Measurements from ENCODE around the gene ACSF3.
"Not testable (repeated sequence)": the region's sequence is repeated elsewhere in the genome, so short reads cannot be mapped to it uniquely, and the experiment has no call there.

Gene ACSF3

GRCh38 chr16:89073346-89074071 lies 20.1 kb upstream of the ACSF3 start:
- no peak for DNase-seq (ENCODE audit: low read depth)

DNA sequence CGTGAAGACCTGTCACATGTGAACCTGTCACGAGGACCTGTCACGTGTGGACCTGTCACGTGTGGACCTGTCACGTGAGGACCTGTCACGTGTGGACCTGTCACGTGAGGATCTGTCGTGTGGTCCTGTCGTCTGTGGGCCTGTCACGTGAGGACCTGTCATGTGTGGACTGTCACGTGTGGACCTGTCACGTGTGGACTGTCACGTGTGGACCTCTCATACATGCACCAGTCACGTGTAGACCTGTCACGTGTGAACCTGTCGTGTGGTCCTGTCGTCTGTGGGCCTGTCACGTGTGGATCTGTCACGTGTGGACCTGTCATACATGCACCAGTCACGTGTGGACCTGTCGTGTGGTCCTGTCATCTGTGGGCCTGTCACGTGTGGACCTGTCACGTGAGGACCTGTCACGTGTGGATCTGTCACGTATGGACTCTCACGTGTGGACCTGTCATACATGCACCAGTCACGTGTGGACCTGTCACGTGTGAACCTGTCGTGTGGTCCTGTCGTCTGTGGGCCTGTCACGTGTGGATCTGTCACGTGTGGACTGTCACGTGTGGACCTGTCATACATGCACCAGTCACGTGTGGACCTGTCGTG lies 19.5 kb upstream of the ACSF3 start:
- DNase-seq (ENCODE audit: low read depth) = not testable (repeated sequence)

- no peak for DNase-seq (ENCODE audit: low read depth)
These were observed 18.6 kb upstream of the ACSF3 start for GRCh38 chr16:89074803-89075688.

- DNase-seq (ENCODE audit: low read depth) = no peak
These were observed 17.5 kb upstream of the ACSF3 start for GRCh38 chr16:89076159-89076558.

DNA sequence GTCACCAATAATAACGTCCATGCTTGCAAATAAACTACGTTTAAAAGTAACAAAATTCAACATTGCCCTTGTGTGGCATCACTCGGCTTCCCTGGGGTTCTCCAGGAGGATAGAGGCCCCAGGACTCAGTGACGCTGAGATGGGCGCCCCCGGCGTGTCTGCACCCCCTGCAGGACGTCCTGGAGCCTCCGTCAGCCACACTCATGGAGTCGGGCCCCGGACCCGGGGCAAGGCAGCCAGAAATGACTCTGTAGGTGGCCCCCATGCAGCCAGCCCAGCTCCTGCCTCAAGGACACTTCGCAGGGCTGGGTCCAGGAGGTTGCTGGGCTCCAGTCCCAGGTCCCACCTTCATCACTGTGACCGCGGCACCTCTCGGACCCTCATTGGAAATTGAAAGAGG lies 16.6 kb upstream of the ACSF3 start:
- no peak for DNase-seq (ENCODE audit: low read depth)

- DNase-seq (ENCODE audit: low read depth) = no peak
These were observed 15.5 kb upstream of the ACSF3 start for GRCh38 chr16:89078172-89078571.

DNA sequence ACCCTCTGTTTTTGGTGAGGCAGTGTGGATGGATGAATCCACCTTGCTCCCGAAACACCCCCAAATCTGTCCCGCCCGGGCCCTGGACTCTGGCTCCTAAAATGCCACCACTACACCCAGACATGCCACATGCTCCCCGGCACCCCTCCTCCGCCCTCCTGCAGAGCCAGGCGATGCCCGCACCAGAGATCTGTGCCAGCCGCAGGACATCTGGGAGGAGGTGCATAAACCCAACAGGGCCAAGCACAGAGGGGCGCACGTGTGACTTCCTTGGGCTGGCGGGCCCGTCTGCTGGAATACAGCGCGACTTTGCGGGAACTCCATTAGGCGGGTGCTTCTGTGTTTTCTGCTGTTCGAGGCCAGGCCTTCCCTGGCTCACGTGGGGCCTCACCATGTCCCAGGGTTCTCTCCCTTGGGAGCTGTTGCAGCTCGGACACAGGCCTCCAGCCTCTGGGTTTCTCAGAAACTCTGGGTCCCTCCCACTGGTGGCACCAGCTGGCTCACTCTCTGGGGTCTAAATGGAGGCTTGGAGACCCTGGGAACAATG lies 14.1 kb upstream of the ACSF3 start:
- DNase-seq (ENCODE audit: low read depth) = no peak

DNA sequence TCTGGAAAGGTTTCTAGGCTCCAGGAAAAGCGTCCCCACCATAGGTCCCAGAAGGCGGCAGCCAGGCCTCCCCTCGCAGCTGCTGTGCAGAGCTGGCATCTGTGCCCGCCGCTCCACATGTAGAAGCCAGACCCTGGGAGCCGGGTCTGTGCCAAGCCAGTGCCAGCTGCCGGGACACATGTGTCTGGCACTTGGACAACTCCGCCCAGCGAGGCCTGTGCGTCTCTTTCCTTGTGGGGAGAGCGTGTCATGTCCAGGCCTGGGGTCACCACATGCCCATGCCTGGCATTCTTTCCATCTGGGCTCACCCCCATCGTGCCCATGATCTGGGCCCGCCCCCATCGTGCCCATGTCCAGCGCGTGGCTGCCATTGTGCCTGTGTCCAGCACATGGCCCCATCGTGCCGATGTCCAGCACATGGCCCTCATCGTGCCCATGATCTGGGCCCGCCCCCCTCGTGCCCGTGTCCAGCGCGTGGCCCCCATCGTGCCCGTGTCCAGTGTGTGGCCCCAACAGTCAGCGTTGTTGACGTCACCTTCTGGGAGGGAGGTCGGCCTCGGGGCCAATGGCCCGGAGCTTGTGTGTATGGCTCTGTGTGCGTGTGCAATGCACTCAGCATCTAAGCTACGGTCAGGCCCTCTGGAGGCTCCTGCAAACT lies 13.3 kb upstream of the ACSF3 start:
- DNase-seq (ENCODE audit: low read depth) = no peak

DNA sequence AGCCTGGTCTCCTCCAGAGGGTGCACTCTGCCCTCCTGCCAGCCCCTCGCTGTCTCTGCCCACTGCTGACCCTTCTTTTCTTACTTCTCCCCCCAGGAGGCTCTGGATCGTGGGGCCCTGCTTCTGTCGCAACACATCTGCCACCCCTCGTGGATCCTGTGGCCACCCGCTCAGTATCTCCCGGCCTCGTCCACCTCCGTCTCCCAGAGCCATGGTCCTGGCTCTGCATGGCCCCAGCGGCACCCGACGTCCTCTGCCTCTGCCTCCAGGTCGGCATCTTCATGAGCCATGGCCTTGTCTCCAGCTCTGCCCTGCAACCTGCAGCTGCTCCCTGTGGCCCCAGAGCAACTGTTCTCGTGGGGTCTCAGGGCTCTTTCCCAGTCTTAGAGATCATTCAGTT lies 12.1 kb upstream of the ACSF3 start:
- DNase-seq (ENCODE audit: low read depth) = no peak

GRCh38 chr16:89084411-89084810 lies 9.2 kb upstream of the ACSF3 start:
- no peak for DNase-seq (ENCODE audit: low read depth)

DNA sequence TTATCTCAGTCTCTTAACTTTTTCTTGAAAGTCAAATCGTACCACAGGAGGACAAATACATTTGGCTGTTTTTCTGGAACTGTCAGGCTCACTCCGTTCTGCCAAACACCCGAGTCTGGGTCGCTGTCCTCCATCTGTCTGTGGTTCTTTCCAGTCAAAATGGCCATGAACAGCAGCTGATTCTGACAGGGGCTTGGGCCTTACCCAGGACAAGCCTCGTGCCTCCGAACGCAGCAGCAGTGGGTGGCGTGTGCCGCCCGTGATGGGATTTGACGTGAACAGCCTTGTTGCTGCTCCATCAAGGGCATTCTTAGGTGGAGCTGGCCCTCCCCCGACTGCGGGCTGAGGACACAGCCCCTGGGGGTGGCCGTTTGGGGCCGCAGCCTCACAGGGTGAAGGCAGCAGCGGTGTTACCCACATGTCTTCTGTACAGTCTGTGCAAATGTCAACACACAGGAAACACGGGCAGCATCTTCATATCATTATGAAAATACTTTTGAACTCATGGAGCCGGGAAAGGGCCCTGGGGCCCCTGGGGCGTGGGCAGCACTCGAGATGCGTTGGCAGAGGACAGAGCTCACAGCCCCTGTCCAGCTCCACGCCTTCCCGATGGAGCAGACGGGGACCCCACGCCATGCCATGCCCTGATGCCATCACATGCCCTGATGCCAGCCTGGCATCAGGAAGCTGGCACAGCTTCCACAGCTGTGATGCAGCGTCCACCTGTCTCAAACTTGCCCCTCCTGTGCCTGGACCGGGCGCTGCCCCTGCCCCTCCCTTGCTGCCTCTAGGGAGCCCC lies 8.6 kb upstream of the ACSF3 start:
- DNase-seq (ENCODE audit: low read depth) = no peak

DNA sequence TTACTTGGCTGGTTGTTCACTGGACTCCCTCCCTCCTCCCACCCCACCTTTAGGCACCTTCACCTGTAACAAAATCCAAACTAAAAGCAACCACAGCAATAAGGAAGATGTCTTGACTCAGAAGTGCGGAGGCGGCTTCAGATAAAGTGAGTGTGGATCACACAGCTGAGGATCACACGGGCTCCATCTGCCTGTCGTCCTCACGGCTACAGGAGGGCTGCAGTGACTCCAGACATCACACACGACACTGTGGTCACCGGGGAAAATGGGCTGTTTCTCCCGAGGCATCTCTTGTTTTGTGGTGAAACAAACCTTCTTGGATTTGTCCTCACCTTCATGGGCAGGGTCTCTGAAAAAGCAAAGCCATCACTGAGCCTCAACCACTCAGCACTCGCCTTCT lies 7.9 kb upstream of the ACSF3 start:
- DNase-seq (ENCODE audit: low read depth) = no peak

GRCh38 chr16:89087922-89088497 lies 5.6 kb upstream of the ACSF3 start:
- DNase-seq (ENCODE audit: low read depth) = no peak

DNA sequence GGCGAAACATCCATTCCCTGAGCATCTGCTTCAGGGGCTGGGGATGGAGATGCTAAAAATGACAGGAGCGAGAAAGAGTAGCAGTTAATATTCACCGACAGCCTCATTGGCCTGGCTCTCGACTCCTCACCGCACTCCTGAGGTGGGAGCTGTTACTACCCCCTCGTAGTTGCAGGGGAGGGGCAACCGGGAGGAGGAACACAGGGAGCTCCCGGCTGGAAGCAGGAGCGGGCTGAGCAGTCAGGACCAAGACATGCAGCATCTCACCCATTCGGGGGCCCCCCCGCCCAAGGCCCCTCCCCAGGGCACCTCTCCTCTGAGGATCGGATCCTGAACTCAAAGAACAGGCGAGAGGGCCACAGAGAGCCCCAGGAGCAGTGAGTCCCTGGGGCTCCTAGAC lies 4.5 kb upstream of the ACSF3 start:
- no peak for DNase-seq (ENCODE audit: low read depth)

DNA sequence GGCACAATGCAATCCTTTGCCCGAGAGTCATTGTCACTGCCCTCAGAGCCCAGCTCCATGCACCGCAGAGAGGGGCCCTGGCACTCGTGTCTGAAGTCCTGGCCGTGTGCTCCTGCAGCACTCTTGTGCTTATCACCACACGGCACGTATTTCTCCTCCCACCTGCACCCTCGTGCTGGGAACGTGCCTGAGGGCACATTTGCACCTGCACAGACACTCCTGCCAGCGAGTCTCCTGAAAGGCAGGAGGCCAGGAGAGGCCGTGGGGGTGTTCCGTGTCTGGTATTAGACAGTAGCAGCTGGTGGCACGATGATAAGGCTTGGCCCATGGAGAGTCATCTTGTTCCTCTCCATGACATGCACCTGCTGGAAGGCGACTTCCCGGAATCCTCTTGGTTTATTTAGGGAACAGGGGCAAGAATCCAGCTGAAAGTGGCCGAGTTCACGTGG lies 3.4 kb upstream of the ACSF3 start:
- DNase-seq (ENCODE audit: low read depth) = no peak

DNA sequence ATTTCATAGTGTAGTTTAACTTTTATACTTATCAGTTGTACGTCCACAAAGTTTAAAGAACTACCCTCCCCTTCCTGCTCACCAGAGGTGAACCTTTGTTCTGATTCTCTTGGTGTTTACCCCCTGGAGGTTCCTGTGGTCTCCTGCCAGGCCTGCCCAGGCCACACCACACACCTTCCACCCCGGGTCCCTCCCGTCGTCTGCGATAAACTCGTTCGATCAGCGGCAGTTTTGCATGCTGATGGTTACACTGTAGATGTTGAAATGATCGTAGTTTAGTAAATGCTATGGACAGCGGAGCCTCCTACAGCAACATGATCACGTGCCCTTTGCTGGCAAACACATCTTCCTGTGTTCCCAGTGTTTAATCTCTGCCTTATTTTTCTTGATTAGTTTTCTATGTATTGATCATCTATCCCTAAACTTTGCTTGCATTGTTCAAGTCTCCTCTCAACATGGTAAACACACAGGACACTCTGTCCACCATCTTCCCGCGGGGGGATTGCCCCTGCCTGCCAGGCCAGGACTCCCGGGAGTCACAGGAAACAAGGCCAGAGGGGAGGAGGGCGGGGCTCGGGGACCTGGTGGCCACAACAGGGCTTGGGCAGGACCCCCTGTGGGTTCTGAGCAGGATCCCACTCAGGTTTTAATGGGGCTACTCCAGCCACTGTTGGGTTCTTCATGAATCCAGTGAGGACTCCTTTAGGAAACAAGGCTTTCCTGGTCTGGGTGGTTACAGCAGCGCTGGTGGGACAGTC lies 2.8 kb upstream of the ACSF3 start:
- DNase-seq (ENCODE audit: low read depth) = no peak

DNA sequence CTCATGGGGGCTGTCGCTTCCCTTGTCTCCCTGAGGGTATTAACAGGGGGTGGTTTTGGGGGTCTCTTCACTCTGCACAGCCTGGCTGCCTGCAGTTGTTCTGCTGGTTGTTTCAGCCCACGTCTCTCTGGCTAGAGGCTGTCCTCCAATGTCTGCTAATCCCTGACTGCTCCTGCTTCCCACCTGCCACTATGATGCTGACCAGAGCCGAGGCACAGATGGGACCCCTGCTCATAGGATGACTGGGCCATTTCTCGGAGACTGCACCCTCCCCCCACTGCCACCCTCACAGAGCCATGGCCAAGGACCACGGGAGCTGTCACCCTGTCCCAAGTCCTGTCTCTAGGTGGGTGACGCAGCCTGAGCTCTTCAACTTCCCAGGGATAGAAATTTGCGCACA lies 1.6 kb upstream of the ACSF3 start:
- no peak for DNase-seq (ENCODE audit: low read depth)

GRCh38 chr16:89093252-89093601 lies 425 bp upstream of the ACSF3 start:
- DNase-seq (ENCODE audit: low read depth) = not testable (repeated sequence)

- DNase-seq (ENCODE audit: low read depth) = no peak
These were observed 714 bp downstream of the ACSF3 start for GRCh38 chr16:89094252-89094879.

DNA sequence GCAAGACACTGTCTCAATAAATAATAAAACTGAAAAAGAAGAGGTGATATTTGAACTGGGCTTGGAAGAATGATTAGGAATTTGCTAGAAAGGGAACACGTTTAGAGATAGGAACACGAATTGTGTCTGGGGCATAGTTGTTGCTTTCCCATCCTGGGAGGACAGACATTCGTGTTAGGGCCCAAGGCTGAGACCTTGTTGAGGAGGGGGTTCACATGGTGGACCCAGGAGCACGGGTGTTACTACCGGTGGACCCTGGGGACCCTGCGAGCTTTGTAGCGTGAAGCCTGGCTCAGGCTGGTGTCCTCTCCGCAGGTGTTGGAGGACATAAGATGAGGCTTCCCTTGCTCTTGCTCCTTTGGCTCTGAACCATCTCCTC lies 1.2 kb downstream of the ACSF3 start:
- DNase-seq (ENCODE audit: low read depth) = no peak
